Measurements from ENCODE around the gene PGM1. TPM values are rescaled to one million over a fixed set of nuclear protein-coding genes. Genes with fewer than 3 reads are reported as not detected.
A peak's percentile ranks its signal among the peaks of the same experiment; 100 is the strongest.

PGM1 gene
- total RNA-seq, 1 donor from 2014 or later = 77.3 TPM

- no peak for DNase-seq (ENCODE audit: low read depth)
- no peak for TF ChIP-seq CTCF (conservative IDR thresholded peaks at IDR 0.05; ENCODE audit: low read depth, low read length)
- no peak overlapping the region for H3K4me3 ChIP-seq (ENCODE audit: low read depth, low read length)
These were observed 3.0 kb upstream of the PGM1 start for GRCh38 chr1:63590166-63590560.

GRCh38 chr1:63592536-63593302 lies 492 bp upstream of the PGM1 start:
- no peak for TF ChIP-seq CTCF (conservative IDR thresholded peaks at IDR 0.05; ENCODE audit: low read depth, low read length)
- no peak for DNase-seq (ENCODE audit: low read depth)
- H3K4me3 ChIP-seq (ENCODE audit: low read depth, low read length) = peak overlapping the region; percentile 89

GRCh38 chr1:63593886-63594605 lies 835 bp downstream of the PGM1 start:
- DNase-seq (ENCODE audit: low read depth) = no peak
- no peak for TF ChIP-seq CTCF (conservative IDR thresholded peaks at IDR 0.05; ENCODE audit: low read depth, low read length)
- peak overlapping the region; percentile 89 for H3K4me3 ChIP-seq (ENCODE audit: low read depth, low read length)

- TF ChIP-seq CTCF (conservative IDR thresholded peaks at IDR 0.05; ENCODE audit: low read depth, low read length) = no peak
- no peak for DNase-seq (ENCODE audit: low read depth)
- H3K4me3 ChIP-seq (ENCODE audit: low read depth, low read length) = no peak overlapping the region
These were observed 2.2 kb downstream of the PGM1 start for GRCh38 chr1:63595435-63595834.

GRCh38 chr1:63599799-63600198 lies 6.6 kb downstream of the PGM1 start:
- DNase-seq (ENCODE audit: low read depth) = no peak
- no peak for TF ChIP-seq CTCF (conservative IDR thresholded peaks at IDR 0.05; ENCODE audit: low read depth, low read length)
- H3K4me3 ChIP-seq (ENCODE audit: low read depth, low read length) = no peak overlapping the region

- DNase-seq (ENCODE audit: low read depth) = no peak
- H3K4me3 ChIP-seq (ENCODE audit: low read depth, low read length) = no peak overlapping the region
- TF ChIP-seq CTCF (conservative IDR thresholded peaks at IDR 0.05; ENCODE audit: low read depth, low read length) = no peak
These were observed 7.0 kb downstream of the PGM1 start for GRCh38 chr1:63600248-63600647.
